ENCODE measurements around the gene MEF2C. TPM values are rescaled to one million over a fixed set of nuclear protein-coding genes. Genes with fewer than 3 reads are reported as not detected.

The MEF2C gene
- total RNA-seq, 1 experiment from 2014 or later, result 1.7 TPM

DNA sequence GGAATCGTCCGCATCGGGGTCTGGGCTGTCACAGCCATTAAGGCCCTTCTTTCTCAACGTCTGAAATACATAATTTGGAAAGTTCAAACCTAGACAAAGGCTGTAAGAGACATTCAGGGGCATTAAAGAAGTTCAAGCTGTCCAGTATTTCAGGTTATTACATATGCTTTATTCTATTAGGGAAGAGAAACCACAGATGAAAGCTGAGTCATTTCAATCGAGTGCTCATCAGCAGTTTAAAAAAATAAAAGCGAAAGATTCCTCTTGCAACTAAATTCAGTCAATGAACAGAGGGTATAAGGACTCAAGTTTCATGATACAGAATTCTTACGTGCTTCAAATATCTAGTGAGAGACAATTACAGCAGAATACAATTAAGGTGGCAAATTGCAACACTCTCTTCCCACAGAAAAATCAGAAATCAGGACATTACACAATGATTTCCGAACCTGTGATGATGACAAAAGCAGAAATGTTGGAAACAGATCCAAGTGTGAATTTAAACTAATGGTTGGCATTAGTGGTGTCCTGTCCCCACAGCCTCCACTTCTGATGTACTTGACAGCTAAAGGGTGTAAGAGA is 121.6 kb downstream of the MEF2C start (continued):
- TF ChIP-seq, protein P1, sequence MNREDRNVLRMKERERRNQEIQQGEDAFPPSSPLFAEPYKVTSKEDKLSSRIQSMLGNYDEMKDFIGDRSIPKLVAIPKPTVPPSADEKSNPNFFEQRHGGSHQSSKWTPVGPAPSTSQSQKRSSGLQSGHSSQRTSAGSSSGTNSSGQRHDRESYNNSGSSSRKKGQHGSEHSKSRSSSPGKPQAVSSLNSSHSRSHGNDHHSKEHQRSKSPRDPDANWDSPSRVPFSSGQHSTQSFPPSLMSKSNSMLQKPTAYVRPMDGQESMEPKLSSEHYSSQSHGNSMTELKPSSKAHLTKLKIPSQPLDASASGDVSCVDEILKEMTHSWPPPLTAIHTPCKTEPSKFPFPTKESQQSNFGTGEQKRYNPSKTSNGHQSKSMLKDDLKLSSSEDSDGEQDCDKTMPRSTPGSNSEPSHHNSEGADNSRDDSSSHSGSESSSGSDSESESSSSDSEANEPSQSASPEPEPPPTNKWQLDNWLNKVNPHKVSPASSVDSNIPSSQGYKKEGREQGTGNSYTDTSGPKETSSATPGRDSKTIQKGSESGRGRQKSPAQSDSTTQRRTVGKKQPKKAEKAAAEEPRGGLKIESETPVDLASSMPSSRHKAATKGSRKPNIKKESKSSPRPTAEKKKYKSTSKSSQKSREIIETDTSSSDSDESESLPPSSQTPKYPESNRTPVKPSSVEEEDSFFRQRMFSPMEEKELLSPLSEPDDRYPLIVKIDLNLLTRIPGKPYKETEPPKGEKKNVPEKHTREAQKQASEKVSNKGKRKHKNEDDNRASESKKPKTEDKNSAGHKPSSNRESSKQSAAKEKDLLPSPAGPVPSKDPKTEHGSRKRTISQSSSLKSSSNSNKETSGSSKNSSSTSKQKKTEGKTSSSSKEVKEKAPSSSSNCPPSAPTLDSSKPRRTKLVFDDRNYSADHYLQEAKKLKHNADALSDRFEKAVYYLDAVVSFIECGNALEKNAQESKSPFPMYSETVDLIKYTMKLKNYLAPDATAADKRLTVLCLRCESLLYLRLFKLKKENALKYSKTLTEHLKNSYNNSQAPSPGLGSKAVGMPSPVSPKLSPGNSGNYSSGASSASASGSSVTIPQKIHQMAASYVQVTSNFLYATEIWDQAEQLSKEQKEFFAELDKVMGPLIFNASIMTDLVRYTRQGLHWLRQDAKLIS (CRISPR knock-in tag; IDR thresholded peaks at IDR 0.05; ENCODE audit: borderline replicate concordance), result no peak
- TF ChIP-seq, protein P2, sequence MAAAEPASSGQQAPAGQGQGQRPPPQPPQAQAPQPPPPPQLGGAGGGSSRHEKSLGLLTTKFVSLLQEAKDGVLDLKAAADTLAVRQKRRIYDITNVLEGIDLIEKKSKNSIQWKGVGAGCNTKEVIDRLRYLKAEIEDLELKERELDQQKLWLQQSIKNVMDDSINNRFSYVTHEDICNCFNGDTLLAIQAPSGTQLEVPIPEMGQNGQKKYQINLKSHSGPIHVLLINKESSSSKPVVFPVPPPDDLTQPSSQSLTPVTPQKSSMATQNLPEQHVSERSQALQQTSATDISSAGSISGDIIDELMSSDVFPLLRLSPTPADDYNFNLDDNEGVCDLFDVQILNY (CRISPR knock-in tag; IDR thresholded peaks at IDR 0.05), result no peak
- TF ChIP-seq HMGA2 (CRISPR knock-in tag; IDR thresholded peaks at IDR 0.05) (no peak), ELF4 (CRISPR knock-in tag; IDR thresholded peaks at IDR 0.05; ENCODE audit: low read depth) (no peak)

DNA sequence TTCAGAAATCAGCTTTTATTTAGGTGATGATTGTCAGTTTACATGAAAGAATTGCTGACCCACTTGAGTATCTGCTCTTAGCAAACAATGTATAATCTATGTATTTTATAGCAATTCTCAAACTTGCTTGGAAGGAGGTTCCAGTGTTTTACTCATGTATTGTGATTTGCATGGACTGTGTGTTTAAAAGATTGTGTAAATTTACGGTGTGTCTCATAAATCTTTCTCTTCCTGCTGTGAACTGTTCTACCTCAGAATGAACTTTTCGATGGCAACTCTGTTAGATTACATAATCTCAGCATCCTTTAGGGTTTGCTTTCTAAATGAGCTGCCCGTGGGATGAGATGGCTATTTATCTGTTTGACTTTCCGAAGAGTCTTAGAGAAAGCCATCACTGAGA is 122.5 kb downstream of the MEF2C start:
- no peak for ATAC-seq
- TF ChIP-seq NR2C2 (CRISPR knock-in tag; IDR thresholded peaks at IDR 0.05) (no peak), SOX15 (CRISPR knock-in tag; IDR thresholded peaks at IDR 0.05) (no peak), SMAD4 (CRISPR knock-in tag; IDR thresholded peaks at IDR 0.05) (no peak), RORB (CRISPR knock-in tag; IDR thresholded peaks at IDR 0.05) (no peak), CREB1 (CRISPR knock-in tag; IDR thresholded peaks at IDR 0.05) (no peak)
- TF ChIP-seq, protein P3, sequence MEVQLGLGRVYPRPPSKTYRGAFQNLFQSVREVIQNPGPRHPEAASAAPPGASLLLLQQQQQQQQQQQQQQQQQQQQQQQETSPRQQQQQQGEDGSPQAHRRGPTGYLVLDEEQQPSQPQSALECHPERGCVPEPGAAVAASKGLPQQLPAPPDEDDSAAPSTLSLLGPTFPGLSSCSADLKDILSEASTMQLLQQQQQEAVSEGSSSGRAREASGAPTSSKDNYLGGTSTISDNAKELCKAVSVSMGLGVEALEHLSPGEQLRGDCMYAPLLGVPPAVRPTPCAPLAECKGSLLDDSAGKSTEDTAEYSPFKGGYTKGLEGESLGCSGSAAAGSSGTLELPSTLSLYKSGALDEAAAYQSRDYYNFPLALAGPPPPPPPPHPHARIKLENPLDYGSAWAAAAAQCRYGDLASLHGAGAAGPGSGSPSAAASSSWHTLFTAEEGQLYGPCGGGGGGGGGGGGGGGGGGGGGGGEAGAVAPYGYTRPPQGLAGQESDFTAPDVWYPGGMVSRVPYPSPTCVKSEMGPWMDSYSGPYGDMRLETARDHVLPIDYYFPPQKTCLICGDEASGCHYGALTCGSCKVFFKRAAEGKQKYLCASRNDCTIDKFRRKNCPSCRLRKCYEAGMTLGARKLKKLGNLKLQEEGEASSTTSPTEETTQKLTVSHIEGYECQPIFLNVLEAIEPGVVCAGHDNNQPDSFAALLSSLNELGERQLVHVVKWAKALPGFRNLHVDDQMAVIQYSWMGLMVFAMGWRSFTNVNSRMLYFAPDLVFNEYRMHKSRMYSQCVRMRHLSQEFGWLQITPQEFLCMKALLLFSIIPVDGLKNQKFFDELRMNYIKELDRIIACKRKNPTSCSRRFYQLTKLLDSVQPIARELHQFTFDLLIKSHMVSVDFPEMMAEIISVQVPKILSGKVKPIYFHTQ (CRISPR knock-in tag; IDR thresholded peaks at IDR 0.05), result no peak
- TF ChIP-seq, protein P4, sequence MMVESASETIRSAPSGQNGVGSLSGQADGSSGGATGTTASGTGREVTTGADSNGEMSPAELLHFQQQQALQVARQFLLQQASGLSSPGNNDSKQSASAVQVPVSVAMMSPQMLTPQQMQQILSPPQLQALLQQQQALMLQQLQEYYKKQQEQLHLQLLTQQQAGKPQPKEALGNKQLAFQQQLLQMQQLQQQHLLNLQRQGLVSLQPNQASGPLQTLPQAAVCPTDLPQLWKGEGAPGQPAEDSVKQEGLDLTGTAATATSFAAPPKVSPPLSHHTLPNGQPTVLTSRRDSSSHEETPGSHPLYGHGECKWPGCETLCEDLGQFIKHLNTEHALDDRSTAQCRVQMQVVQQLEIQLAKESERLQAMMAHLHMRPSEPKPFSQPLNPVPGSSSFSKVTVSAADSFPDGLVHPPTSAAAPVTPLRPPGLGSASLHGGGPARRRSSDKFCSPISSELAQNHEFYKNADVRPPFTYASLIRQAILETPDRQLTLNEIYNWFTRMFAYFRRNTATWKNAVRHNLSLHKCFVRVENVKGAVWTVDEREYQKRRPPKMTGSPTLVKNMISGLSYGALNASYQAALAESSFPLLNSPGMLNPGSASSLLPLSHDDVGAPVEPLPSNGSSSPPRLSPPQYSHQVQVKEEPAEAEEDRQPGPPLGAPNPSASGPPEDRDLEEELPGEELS (CRISPR knock-in tag; IDR thresholded peaks at IDR 0.05), result no peak
- TF ChIP-seq, protein P5, sequence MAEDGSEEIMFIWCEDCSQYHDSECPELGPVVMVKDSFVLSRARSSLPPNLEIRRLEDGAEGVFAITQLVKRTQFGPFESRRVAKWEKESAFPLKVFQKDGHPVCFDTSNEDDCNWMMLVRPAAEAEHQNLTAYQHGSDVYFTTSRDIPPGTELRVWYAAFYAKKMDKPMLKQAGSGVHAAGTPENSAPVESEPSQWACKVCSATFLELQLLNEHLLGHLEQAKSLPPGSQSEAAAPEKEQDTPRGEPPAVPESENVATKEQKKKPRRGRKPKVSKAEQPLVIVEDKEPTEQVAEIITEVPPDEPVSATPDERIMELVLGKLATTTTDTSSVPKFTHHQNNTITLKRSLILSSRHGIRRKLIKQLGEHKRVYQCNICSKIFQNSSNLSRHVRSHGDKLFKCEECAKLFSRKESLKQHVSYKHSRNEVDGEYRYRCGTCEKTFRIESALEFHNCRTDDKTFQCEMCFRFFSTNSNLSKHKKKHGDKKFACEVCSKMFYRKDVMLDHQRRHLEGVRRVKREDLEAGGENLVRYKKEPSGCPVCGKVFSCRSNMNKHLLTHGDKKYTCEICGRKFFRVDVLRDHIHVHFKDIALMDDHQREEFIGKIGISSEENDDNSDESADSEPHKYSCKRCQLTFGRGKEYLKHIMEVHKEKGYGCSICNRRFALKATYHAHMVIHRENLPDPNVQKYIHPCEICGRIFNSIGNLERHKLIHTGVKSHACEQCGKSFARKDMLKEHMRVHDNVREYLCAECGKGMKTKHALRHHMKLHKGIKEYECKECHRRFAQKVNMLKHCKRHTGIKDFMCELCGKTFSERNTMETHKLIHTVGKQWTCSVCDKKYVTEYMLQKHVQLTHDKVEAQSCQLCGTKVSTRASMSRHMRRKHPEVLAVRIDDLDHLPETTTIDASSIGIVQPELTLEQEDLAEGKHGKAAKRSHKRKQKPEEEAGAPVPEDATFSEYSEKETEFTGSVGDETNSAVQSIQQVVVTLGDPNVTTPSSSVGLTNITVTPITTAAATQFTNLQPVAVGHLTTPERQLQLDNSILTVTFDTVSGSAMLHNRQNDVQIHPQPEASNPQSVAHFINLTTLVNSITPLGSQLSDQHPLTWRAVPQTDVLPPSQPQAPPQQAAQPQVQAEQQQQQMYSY (CRISPR knock-in tag; IDR thresholded peaks at IDR 0.05), result no peak
- TF ChIP-seq, protein P6, sequence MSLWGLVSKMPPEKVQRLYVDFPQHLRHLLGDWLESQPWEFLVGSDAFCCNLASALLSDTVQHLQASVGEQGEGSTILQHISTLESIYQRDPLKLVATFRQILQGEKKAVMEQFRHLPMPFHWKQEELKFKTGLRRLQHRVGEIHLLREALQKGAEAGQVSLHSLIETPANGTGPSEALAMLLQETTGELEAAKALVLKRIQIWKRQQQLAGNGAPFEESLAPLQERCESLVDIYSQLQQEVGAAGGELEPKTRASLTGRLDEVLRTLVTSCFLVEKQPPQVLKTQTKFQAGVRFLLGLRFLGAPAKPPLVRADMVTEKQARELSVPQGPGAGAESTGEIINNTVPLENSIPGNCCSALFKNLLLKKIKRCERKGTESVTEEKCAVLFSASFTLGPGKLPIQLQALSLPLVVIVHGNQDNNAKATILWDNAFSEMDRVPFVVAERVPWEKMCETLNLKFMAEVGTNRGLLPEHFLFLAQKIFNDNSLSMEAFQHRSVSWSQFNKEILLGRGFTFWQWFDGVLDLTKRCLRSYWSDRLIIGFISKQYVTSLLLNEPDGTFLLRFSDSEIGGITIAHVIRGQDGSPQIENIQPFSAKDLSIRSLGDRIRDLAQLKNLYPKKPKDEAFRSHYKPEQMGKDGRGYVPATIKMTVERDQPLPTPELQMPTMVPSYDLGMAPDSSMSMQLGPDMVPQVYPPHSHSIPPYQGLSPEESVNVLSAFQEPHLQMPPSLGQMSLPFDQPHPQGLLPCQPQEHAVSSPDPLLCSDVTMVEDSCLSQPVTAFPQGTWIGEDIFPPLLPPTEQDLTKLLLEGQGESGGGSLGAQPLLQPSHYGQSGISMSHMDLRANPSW (CRISPR knock-in tag; conservative IDR thresholded peaks at IDR 0.05; ENCODE audit: low read depth), result no peak
- TF ChIP-seq, protein P7, sequence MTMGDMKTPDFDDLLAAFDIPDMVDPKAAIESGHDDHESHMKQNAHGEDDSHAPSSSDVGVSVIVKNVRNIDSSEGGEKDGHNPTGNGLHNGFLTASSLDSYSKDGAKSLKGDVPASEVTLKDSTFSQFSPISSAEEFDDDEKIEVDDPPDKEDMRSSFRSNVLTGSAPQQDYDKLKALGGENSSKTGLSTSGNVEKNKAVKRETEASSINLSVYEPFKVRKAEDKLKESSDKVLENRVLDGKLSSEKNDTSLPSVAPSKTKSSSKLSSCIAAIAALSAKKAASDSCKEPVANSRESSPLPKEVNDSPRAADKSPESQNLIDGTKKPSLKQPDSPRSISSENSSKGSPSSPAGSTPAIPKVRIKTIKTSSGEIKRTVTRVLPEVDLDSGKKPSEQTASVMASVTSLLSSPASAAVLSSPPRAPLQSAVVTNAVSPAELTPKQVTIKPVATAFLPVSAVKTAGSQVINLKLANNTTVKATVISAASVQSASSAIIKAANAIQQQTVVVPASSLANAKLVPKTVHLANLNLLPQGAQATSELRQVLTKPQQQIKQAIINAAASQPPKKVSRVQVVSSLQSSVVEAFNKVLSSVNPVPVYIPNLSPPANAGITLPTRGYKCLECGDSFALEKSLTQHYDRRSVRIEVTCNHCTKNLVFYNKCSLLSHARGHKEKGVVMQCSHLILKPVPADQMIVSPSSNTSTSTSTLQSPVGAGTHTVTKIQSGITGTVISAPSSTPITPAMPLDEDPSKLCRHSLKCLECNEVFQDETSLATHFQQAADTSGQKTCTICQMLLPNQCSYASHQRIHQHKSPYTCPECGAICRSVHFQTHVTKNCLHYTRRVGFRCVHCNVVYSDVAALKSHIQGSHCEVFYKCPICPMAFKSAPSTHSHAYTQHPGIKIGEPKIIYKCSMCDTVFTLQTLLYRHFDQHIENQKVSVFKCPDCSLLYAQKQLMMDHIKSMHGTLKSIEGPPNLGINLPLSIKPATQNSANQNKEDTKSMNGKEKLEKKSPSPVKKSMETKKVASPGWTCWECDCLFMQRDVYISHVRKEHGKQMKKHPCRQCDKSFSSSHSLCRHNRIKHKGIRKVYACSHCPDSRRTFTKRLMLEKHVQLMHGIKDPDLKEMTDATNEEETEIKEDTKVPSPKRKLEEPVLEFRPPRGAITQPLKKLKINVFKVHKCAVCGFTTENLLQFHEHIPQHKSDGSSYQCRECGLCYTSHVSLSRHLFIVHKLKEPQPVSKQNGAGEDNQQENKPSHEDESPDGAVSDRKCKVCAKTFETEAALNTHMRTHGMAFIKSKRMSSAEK (CRISPR knock-in tag; IDR thresholded peaks at IDR 0.05; ENCODE audit: borderline replicate concordance), result no peak

More for the DNA sequence above, 122.5 kb downstream of the MEF2C start:
- Mint-ChIP-seq H3K9me3 (0 out of 2 replicates have a peak, but pooled peaks cover 6% of the 10 kb centered on the region), H3K36me3 (no peaks in the 10 kb centered on the region), H3K4me1 (peaks cover 13% of the 10 kb centered on the region), H3K4me3 (no peak overlapping the region), H3K27me3 (ENCODE audit: low read depth) (peaks cover 2% of the 10 kb centered on the region; the same call in 1 of the 2 replicates), H3K27ac (no peak overlapping the region)
- no peak for DNase-seq (ENCODE audit: low spot score)
- ChIA-PET CTCF (no interaction called here), POLR2A (no interaction called here)
